ENCODE results near the gene NLRC5.

DNA sequence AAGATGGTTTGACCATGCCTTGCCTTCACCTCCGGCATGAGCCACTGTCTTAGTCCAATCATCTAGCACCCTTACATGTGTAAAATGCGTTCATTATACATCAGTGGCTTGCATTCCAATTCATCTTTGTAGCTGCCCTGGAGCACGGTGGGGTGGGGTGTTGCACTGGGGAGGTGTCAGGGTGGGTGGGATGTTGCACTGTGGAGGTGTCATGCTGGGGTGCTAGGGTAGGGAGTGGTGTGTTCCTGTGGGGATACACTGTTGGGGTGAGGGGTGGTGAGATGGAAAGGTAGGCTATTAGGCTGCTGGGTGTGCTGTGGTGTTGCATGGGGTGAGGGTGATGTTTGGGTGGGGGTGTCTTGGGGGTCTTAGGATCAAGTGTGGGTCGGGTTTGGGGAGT, 47.0 kb downstream of the NLRC5 start:
- TF ChIP-seq ZNF565 (CRISPR knock-in tag; conservative IDR thresholded peaks at IDR 0.05; ENCODE audit: low read depth): no peak
- TF ChIP-seq BACH2 (CRISPR knock-in tag; IDR thresholded peaks at IDR 0.05; ENCODE audit: borderline replicate concordance): no peak
- TF ChIP-seq ZFP3 (CRISPR knock-in tag; IDR thresholded peaks at IDR 0.05): no peak
- TF ChIP-seq, protein P1, sequence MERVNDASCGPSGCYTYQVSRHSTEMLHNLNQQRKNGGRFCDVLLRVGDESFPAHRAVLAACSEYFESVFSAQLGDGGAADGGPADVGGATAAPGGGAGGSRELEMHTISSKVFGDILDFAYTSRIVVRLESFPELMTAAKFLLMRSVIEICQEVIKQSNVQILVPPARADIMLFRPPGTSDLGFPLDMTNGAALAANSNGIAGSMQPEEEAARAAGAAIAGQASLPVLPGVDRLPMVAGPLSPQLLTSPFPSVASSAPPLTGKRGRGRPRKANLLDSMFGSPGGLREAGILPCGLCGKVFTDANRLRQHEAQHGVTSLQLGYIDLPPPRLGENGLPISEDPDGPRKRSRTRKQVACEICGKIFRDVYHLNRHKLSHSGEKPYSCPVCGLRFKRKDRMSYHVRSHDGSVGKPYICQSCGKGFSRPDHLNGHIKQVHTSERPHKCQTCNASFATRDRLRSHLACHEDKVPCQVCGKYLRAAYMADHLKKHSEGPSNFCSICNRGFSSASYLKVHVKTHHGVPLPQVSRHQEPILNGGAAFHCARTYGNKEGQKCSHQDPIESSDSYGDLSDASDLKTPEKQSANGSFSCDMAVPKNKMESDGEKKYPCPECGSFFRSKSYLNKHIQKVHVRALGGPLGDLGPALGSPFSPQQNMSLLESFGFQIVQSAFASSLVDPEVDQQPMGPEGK (CRISPR knock-in tag; IDR thresholded peaks at IDR 0.05; ENCODE audit: borderline replicate concordance): no peak
- no peak for TF ChIP-seq TOX (CRISPR knock-in tag; IDR thresholded peaks at IDR 0.05; ENCODE audit: borderline replicate concordance)

Data from SK-N-SH treated with all-trans-retinoic acid at 6 μM for 48 hours (cell line).